C1 segment of cervical spinal cord (tissue), 14 donors: ENCODE measurements around the gene PRSS50.

Experiments used
- DNase-seq, 14 donors: peaks; one replicate each; lab custom pipeline; 2025; lab: John Stamatoyannopoulos, UW

The PRSS50 gene

GRCh38 chr3:46725621-46726314 lies 8.1 kb upstream of the PRSS50 start:
- DNase-seq: no peak

GRCh38 chr3:46724424-46724823 lies 6.8 kb upstream of the PRSS50 start:
- DNase-seq: no peak

GRCh38 chr3:46722443-46722842 lies 4.8 kb upstream of the PRSS50 start:
- no peak for DNase-seq

GRCh38 chr3:46721009-46721408 lies 3.3 kb upstream of the PRSS50 start:
- no peak for DNase-seq

- DNase-seq: no peak
These were observed 2.1 kb upstream of the PRSS50 start for GRCh38 chr3:46719735-46720271.

GRCh38 chr3:46719044-46719565 lies 1.4 kb upstream of the PRSS50 start:
- DNase-seq: no peak

GRCh38 chr3:46716461-46717441 lies 918 bp downstream of the PRSS50 start:
- DNase-seq: no peak

- DNase-seq: no peak
These were observed 2.0 kb downstream of the PRSS50 start for GRCh38 chr3:46715507-46716175.

GRCh38 chr3:46714728-46715506 lies 2.8 kb downstream of the PRSS50 start:
- no peak for DNase-seq

- no peak for DNase-seq
These were observed 3.6 kb downstream of the PRSS50 start for GRCh38 chr3:46713898-46714552.

GRCh38 chr3:46713050-46713897 lies 4.4 kb downstream of the PRSS50 start:
- DNase-seq: no peak

GRCh38 chr3:46712191-46713049 lies 5.2 kb downstream of the PRSS50 start:
- no peak for DNase-seq

- no peak for DNase-seq
These were observed 5.9 kb downstream of the PRSS50 start for GRCh38 chr3:46711760-46712159.

GRCh38 chr3:46711305-46711704 lies 6.4 kb downstream of the PRSS50 start:
- no peak for DNase-seq

GRCh38 chr3:46710671-46711295 lies 6.9 kb downstream of the PRSS50 start:
- peak in 1 of 14 donors; percentile 51 for DNase-seq

GRCh38 chr3:46710229-46710628 lies 7.4 kb downstream of the PRSS50 start:
- DNase-seq: no peak

- no peak for DNase-seq
These were observed 7.9 kb downstream of the PRSS50 start for GRCh38 chr3:46709721-46710120.

- DNase-seq: no peak
These were observed 8.5 kb downstream of the PRSS50 start for GRCh38 chr3:46709157-46709654.
